Vagina (tissue), 2 donors: ENCODE results near the gene TRAPPC2L. TPM values are rescaled to one million over a fixed set of nuclear protein-coding genes. Genes with fewer than 3 reads are reported as not detected.

Experiments used
- DNase-seq, 2 donors: peaks; one replicate each; pipeline ENCODE4 v3.0.0-alpha.2; 2017; ENCODE audit errors: extremely low spot score in 2 of 2
- H3K27ac ChIP-seq: fragments of 200-600 bp; sonication (generic); one replicate; pipeline ENCODE4 v1.5.1; 2019
- H3K27me3 ChIP-seq: fragments of 200-600 bp; sonication (generic); one replicate; pipeline ENCODE4 v1.5.1; 2019
- H3K36me3 ChIP-seq, 2 donors: fragments of 200-600 bp; sonication (generic); one replicate each; pipeline ENCODE4 v1.5.1; 2017 to 2019
- H3K4me1 ChIP-seq: fragments of 200-600 bp; sonication (generic); one replicate; pipeline ENCODE4 v1.5.1; 2019
- H3K4me3 ChIP-seq, 2 donors: fragments of 200-600 bp; sonication (generic); 1 replicate in 1 of 2; 2 replicates in 1 of 2; pipeline ENCODE4 v1.5.1; 2016 to 2019
- H3K9me3 ChIP-seq: fragments of 200-600 bp; sonication (generic); one replicate; pipeline ENCODE4 v1.5.1; 2019
- POLR2A ChIP-seq, 2 donors: fragments of 450-650 bp; IDR thresholded peaks; one replicate each; pipeline ENCODE4 v1.6.1; 2017; ENCODE audit warnings: antibody characterized with exemption in 2 of 2, mild to moderate bottlenecking in 2 of 2, moderate library complexity in 2 of 2
- POLR2AphosphoS5 ChIP-seq, 2 donors: sonication (generic); formaldehyde crosslinking; IDR thresholded peaks; one replicate each; pipeline ENCODE4 v1.9.0; 2017; ENCODE audit warnings: antibody characterized with exemption in 2 of 2, mild to moderate bottlenecking in 2 of 2, low read depth in 1 of 2; ENCODE audit not compliant: insufficient read depth in 1 of 2
- intact Hi-C: fragments of 100-400 bp; cut with DNase I; formaldehyde crosslinking; loops from one replicate; pipeline ENCODE4 v1.15.1; 2023
- total RNA-seq: library from RNA; depleted of rRNA; stranded (reverse); fragments of >200 nt; gene quantifications from one replicate; pipeline ENCODE4 v1.2.3, GENCODE V29; 2016
- TF ChIP-seq, protein P1 (sequence below), 3 experiments: fragments of 450-650 bp in 2 of 3; fragments of 200-600 bp in 1 of 3; sonication (generic) in 1 of 3; IDR thresholded peaks; one replicate each; pipeline ENCODE4 v1.5.1; 2017 to 2019; ENCODE audit warnings: antibody characterized with exemption in 3 of 3, mild to moderate bottlenecking in 2 of 3, moderate library complexity in 2 of 3

TRAPPC2L gene
- total RNA-seq, 1 donor from 2014 or later: 50.8 TPM

DNA sequence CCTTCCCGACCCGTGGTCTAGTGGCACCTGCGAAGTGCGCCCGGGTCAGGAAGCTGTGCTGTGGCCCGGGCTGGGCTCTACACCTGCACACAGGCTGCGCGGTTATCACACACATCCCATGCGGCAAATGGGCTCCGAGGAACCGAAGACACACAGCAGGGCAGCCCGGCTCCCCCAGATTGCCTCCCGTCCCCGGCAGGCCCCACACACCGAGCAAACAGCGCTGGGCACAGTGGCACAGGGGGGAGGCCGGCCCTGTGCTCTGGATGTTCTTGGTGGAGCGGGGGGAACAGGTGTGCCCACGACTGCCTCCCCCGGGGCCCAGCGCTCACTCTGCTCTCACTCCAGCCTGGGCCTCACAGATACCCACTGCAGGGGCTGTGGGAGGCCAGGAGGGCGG lies 38.4 kb downstream of the TRAPPC2L start:
- DNase-seq: no peak
- Histone ChIP-seq H3K9me3 (no peaks in the 10 kb centered on the region), H3K36me3 (no peaks in the 10 kb centered on the region), H3K27me3 (no peaks in the 10 kb centered on the region), H3K27ac (no peak overlapping the region), H3K4me1 (no peaks in the 10 kb centered on the region), H3K4me3 (no peak overlapping the region)
- intact Hi-C loops: no loop called here
- no peak for TF ChIP-seq POLR2AphosphoS5 (IDR thresholded peaks at IDR 0.05; ENCODE audit: insufficient read depth in 1 of 2, low read depth in 1 of 2)
- TF ChIP-seq, protein P1, sequence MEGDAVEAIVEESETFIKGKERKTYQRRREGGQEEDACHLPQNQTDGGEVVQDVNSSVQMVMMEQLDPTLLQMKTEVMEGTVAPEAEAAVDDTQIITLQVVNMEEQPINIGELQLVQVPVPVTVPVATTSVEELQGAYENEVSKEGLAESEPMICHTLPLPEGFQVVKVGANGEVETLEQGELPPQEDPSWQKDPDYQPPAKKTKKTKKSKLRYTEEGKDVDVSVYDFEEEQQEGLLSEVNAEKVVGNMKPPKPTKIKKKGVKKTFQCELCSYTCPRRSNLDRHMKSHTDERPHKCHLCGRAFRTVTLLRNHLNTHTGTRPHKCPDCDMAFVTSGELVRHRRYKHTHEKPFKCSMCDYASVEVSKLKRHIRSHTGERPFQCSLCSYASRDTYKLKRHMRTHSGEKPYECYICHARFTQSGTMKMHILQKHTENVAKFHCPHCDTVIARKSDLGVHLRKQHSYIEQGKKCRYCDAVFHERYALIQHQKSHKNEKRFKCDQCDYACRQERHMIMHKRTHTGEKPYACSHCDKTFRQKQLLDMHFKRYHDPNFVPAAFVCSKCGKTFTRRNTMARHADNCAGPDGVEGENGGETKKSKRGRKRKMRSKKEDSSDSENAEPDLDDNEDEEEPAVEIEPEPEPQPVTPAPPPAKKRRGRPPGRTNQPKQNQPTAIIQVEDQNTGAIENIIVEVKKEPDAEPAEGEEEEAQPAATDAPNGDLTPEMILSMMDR (IDR thresholded peaks at IDR 0.05): no peak
- TF ChIP-seq POLR2A (IDR thresholded peaks at IDR 0.05): no peak

DNA sequence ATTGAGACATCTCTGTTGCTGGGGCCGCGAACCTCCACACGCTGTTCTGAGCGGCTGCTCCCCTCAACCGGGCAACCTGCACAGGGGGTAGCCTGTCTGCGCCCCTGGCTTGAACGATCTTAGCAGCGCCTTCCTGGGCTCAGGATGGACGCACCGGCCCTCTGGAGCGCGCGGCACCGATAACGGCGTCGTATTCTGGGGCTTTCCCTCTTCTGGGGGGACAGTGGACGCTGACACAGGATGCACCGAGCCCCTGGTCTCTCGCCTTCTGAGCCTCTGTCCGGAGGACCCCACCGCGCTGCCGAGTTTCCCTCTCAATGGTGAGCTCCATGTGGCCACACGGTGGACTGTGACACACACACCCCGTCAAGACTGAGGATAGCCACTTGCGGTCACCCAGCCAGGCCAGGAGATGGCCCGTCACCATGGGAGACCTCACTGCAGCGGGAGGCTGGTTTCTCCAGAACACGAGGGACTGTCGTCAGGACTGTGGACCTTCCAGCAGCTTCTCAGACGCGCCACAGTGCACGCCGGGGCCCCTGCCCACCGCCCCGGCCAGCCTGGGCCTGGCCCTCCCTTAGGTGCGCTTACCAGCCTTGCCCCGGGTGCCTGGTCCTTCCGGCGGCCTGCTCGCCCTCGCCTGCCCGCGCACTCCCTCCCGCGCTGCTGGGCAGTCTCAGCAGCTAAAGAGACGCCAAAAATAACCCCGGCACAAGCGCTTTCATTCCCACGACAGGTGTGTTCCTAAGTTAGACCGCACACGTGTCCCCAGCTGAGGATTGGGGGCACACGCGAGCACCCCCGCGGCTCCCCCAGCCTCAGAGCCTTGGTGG lies 39.5 kb downstream of the TRAPPC2L start:
- Histone ChIP-seq H3K9me3 (no peaks in the 10 kb centered on the region), H3K36me3 (no peaks in the 10 kb centered on the region), H3K4me1 (no peaks in the 10 kb centered on the region), H3K27me3 (no peaks in the 10 kb centered on the region), H3K27ac (no peak overlapping the region), H3K4me3 (no peak overlapping the region)
- intact Hi-C loops: no loop called here
- no peak for DNase-seq
- no peak for TF ChIP-seq POLR2A (IDR thresholded peaks at IDR 0.05)
- TF ChIP-seq, protein P1 (IDR thresholded peaks at IDR 0.05): no peak
- TF ChIP-seq POLR2AphosphoS5 (IDR thresholded peaks at IDR 0.05; ENCODE audit: insufficient read depth in 1 of 2, low read depth in 1 of 2): no peak

DNA sequence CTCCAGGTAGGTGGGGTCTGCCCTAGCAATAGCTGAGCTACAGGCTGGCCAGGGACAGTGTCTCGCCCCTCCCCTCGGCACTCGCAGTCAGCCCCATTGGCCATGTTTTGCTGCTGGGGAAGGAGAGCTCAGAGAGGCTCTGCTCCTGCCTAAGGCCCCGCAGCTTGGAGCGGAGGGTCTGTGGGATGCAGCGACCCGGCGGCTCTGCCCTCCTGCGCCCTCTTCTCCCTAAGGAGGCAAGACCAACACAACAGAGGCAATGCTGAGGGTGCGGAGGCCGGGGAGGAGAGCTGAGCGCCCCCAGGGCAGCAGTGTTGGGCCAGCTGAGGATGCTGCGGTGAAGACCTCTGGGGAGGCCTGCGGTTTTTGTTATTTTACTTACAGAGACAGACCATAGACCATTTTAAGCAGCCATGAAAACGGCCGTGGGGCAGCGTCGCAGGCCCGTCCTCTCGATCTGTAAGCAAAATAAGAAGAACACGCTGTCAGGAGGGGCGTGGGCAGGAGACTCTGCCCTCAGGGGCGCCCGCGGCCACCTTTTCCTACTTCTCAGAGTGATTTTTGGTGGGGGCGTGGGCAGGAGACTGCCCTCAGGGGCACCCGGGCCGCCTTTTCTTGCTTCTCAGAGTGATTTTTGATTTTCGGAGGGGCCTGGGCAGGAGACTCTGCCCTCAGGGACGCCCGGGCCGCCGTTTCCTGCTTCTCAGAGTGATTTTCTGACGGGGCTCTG lies 40.9 kb downstream of the TRAPPC2L start:
- intact Hi-C loops: no loop called here
- Histone ChIP-seq H3K27me3 (no peaks in the 10 kb centered on the region), H3K4me3 (no peak overlapping the region), H3K9me3 (no peaks in the 10 kb centered on the region), H3K36me3 (no peaks in the 10 kb centered on the region), H3K4me1 (no peaks in the 10 kb centered on the region), H3K27ac (no peak overlapping the region)
- no peak for DNase-seq
- TF ChIP-seq, protein P1 (IDR thresholded peaks at IDR 0.05): no peak
- no peak for TF ChIP-seq POLR2A (IDR thresholded peaks at IDR 0.05)
- TF ChIP-seq POLR2AphosphoS5 (IDR thresholded peaks at IDR 0.05; ENCODE audit: insufficient read depth in 1 of 2, low read depth in 1 of 2): no peak

DNA sequence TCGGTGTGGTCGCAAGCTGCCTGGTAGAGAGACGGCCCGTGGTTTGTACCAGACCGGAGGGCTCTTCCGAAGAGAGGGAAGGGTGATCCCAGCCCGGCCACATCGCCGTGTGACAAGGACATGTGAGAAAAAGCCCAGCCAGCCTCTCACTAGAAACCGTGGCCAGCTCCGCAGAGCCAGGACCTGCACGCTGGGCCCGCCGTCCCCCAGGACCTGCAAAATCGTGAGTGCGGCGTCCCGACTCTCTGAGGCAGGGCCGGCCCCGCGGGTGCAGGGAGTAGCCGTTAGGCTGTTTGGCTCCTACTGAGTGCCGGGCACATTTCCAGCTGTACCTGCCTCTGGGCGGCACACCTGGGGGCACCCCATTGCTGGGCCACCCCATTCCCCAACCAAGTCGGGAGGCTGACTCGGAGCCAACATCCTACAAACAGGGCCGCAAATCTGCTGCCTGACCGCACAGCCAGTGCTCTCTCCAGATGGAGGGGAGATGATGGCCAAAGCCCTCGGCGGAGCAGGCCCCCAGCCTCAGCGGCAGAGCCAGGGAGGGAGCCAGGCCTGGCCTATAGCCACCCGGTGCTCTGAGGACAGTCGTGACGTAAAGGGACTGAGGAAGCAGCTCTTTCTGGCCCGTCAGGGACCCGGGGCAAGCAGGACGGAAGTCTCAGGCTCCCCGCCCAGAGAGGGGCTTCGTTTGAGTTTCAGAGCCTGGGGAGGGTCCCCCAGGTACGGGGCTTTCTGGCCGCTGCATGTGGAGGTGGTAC lies 43.2 kb downstream of the TRAPPC2L start:
- no peak for DNase-seq
- Histone ChIP-seq H3K9me3 (no peaks in the 10 kb centered on the region), H3K27me3 (no peaks in the 10 kb centered on the region), H3K36me3 (no peaks in the 10 kb centered on the region), H3K27ac (no peak overlapping the region), H3K4me3 (no peak overlapping the region), H3K4me1 (no peaks in the 10 kb centered on the region)
- intact Hi-C loops: no loop called here
- no peak for TF ChIP-seq POLR2AphosphoS5 (IDR thresholded peaks at IDR 0.05; ENCODE audit: insufficient read depth in 1 of 2, low read depth in 1 of 2)
- TF ChIP-seq, protein P1 (IDR thresholded peaks at IDR 0.05): no peak
- no peak for TF ChIP-seq POLR2A (IDR thresholded peaks at IDR 0.05)
